Fibroblast of lung (primary cell): ENCODE measurements around the gene RALGAPB. TPM values are rescaled to one million over a fixed set of nuclear protein-coding genes. Genes with fewer than 3 reads are reported as not detected.

ENCODE experiments used
- DNase-seq, 2 donors: peaks; one replicate each; pipeline versions ENCODE4 v3.0.0 to v3.0.0-alpha.2; 2010; ENCODE audit warnings: low read depth in 2 of 2
- H2AFZ ChIP-seq: 2 replicates; pipeline ENCODE4 v1.5.1; 2012; ENCODE audit warnings: low read length, control low read depth, inconsistent platforms
- H3K27ac ChIP-seq: 2 replicates; pipeline ENCODE4 v1.5.1; 2011; ENCODE audit warnings: low read length, control low read depth; ENCODE audit not compliant: insufficient read depth
- H3K27me3 ChIP-seq: 2 replicates; pipeline ENCODE4 v1.5.1; 2011; ENCODE audit warnings: mild to moderate bottlenecking, low read length; ENCODE audit not compliant: control insufficient read depth, insufficient read depth
- H3K36me3 ChIP-seq: 2 replicates; pipeline ENCODE4 v1.5.1; 2011; ENCODE audit warnings: low read length; ENCODE audit not compliant: control insufficient read depth, insufficient read depth
- H3K4me1 ChIP-seq: 2 replicates; pipeline ENCODE4 v1.5.1; 2011; ENCODE audit warnings: low read length; ENCODE audit not compliant: control insufficient read depth, insufficient read depth; ENCODE audit errors: extremely low read depth
- H3K4me2 ChIP-seq: 2 replicates; pipeline ENCODE4 v1.5.1; 2011; ENCODE audit warnings: low read length, control low read depth; ENCODE audit not compliant: insufficient read depth; ENCODE audit errors: extremely low read depth
- H3K4me3 ChIP-seq, 4 experiments: fragments of 200-600 bp in 1 of 4; sonication (generic) in 1 of 4; replicated peaks in 1 of 4; 2 replicates each; pipeline ENCODE4 v1.5.1; 2011 to 2016; ENCODE audit warnings: low read length in 4 of 4, low read depth in 3 of 4, mild to moderate bottlenecking in 3 of 4, control low read depth in 2 of 4, inconsistent platforms in 1 of 4, mixed read lengths in 1 of 4; ENCODE audit not compliant: insufficient read depth in 1 of 4; ENCODE audit errors: control extremely low read depth in 1 of 4
- H3K79me2 ChIP-seq: 2 replicates; pipeline ENCODE4 v1.5.1; 2012; ENCODE audit warnings: mild to moderate bottlenecking, low read length, inconsistent platforms; ENCODE audit not compliant: control insufficient read depth, insufficient read depth
- H3K9ac ChIP-seq: 2 replicates; pipeline ENCODE4 v1.5.1; 2011; ENCODE audit warnings: mild to moderate bottlenecking, low read length, control low read depth; ENCODE audit not compliant: insufficient read depth
- H3K9me3 ChIP-seq: 2 replicates; pipeline ENCODE4 v1.5.1; 2012; ENCODE audit warnings: low read depth, low read length; ENCODE audit not compliant: control insufficient read depth, insufficient read depth
- H4K20me1 ChIP-seq: 2 replicates; pipeline ENCODE4 v1.5.1; 2011; ENCODE audit warnings: low read length; ENCODE audit not compliant: control insufficient read depth, insufficient read depth; ENCODE audit errors: extremely low read depth
- CTCF ChIP-seq, 2 donors: IDR thresholded peaks in 1 of 2; conservative IDR thresholded peaks in 1 of 2; 1 replicate in 1 of 2; 2 replicates in 1 of 2; pipeline ENCODE4 v1.5.1; 2011 to 2012; ENCODE audit warnings: low read length in 2 of 2, control low read depth in 1 of 2, inconsistent platforms in 1 of 2, low read depth in 1 of 2, mild to moderate bottlenecking in 1 of 2
- EZH2 ChIP-seq: IDR thresholded peaks from 2 replicates; pipeline ENCODE4 v1.5.1; 2012; ENCODE audit warnings: low read length, control low read depth, mild to moderate bottlenecking; ENCODE audit errors: missing control alignments
- polyA plus RNA-seq, 2 donors: library from polyadenylated mRNA; depleted of rRNA in 1 of 2; stranded (reverse) in 1 of 2; unstranded in 1 of 2; fragments of >200 nt; gene quantifications; 2 replicates each; pipeline ENCODE4 v1.2.1, GENCODE V29; 2011 to 2012; ENCODE audit warnings: missing spikeins in 1 of 2
- total RNA-seq: library from RNA; depleted of rRNA; stranded (reverse); fragments of >200 nt; gene quantifications from 2 replicates; pipeline ENCODE4 v1.2.1, GENCODE V29; 2014

Gene RALGAPB
- total and polyA plus RNA-seq, 2 donors (not counting 1 experiment from before 2014, with no cell fraction given), result 19.5 to 31.4 TPM

- no peak overlapping the region for H3K27ac ChIP-seq
- no peak overlapping the region for H3K4me2 ChIP-seq
- H2AFZ ChIP-seq, result no peak overlapping the region
- H3K79me2 ChIP-seq, result no peaks in the 10 kb centered on the region
- H4K20me1 ChIP-seq, result no peaks in the 10 kb centered on the region
- peak in 1 of 2 donors; percentile 15 for DNase-seq
- no peaks in the 10 kb centered on the region for H3K4me1 ChIP-seq
- no peak overlapping the region for H3K4me3 ChIP-seq
- no peaks in the 10 kb centered on the region for H3K9me3 ChIP-seq
- no peaks in the 10 kb centered on the region for H3K36me3 ChIP-seq
- H3K27me3 ChIP-seq, result peaks cover 42% of the 10 kb centered on the region
- no peak overlapping the region for H3K9ac ChIP-seq
- TF ChIP-seq EZH2 (no peak), CTCF (conservative IDR thresholded peaks at IDR 0.05 in 1 of 2, IDR thresholded peaks at IDR 0.05 in 1 of 2; ENCODE audit: low read depth in 1 of 2, low read length in 2 of 2) (no peak)
Observed at GRCh38 chr20:38599410-38599882, 126.8 kb downstream of the RALGAPB start.

GRCh38 chr20:38600057-38600456 is 127.4 kb downstream of the RALGAPB start:
- H3K9ac ChIP-seq, result no peak overlapping the region
- DNase-seq, result no peak
- no peaks in the 10 kb centered on the region for H3K4me1 ChIP-seq
- H3K4me2 ChIP-seq, result no peak overlapping the region
- no peaks in the 10 kb centered on the region for H4K20me1 ChIP-seq
- no peak for TF ChIP-seq EZH2
- no peak for TF ChIP-seq CTCF (conservative IDR thresholded peaks at IDR 0.05 in 1 of 2, IDR thresholded peaks at IDR 0.05 in 1 of 2; ENCODE audit: low read depth in 1 of 2, low read length in 2 of 2)
- no peak overlapping the region for H3K27ac ChIP-seq
- no peak overlapping the region for H3K4me3 ChIP-seq
- H3K36me3 ChIP-seq, result no peaks in the 10 kb centered on the region
- H3K79me2 ChIP-seq, result no peaks in the 10 kb centered on the region
- H3K27me3 ChIP-seq, result peaks cover 42% of the 10 kb centered on the region
- no peaks in the 10 kb centered on the region for H3K9me3 ChIP-seq
- no peak overlapping the region for H2AFZ ChIP-seq

GRCh38 chr20:38601216-38602184 is 128.9 kb downstream of the RALGAPB start, which contains the start of gene ARHGAP40:
Gene ARHGAP40 (plus strand): TSS chr20:38601809.
- no peak for TF ChIP-seq CTCF (conservative IDR thresholded peaks at IDR 0.05 in 1 of 2, IDR thresholded peaks at IDR 0.05 in 1 of 2; ENCODE audit: low read depth in 1 of 2, low read length in 2 of 2)
- peak; percentile 12 for TF ChIP-seq EZH2
- Histone ChIP-seq H3K9me3 (no peaks in the 10 kb centered on the region), H3K4me1 (no peaks in the 10 kb centered on the region), H3K27ac (no peak within 1 kb of the TSS), H3K4me2 (peak within 1 kb of the TSS; percentile 13), H2AFZ (no peak within 1 kb of the TSS), H4K20me1 (no peaks in the 10 kb centered on the region), H3K27me3 (peaks cover 42% of the 10 kb centered on the region), H3K9ac (no peak within 1 kb of the TSS), H3K79me2 (no peaks in the 10 kb centered on the region), H3K36me3 (no peaks in the 10 kb centered on the region), H3K4me3 (no peak within 1 kb of the TSS)
- DNase-seq, result peak in 1 of 2 donors; percentile 53
